ENCODE data around the gene ACAD9.

The ACAD9 gene

DNA sequence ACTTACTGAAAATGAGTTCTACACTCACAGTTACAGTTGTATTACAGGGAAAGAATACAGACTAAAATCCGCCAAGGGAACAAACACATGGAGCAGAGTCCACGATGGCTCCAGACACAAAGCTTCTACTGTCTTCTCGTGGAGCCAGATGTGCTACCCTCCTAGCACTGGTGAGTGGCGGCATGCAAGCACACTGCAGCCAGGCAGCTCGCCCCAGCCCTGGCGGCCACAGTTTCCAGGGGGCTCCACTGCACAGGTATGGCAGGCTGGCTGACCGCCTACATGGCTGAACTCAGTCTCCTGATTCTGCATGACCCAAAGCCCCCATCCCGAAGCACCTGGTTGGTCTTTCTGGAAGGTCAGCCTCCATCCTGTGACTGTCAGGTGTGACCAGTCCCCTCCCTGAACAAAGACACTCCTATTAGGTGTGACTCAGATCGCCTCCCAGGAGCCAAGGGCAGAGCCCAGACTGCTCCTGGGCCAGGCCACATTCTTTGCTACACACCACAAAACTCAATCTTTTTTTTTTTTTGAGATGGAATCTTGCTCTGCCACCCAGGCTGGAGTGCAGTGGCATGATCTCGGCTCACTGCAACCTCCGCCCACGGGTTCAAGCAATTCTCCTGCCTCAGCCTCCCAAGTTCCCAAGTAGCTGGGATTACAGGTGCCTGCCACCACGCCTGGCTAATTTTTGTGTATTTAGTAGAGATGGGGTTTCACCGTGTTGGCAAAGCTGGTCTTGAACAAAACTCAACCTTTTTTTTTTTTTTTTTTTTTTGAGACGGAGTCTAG lies 62.9 kb downstream of the ACAD9 start:
- no peak for DNase-seq

DNA sequence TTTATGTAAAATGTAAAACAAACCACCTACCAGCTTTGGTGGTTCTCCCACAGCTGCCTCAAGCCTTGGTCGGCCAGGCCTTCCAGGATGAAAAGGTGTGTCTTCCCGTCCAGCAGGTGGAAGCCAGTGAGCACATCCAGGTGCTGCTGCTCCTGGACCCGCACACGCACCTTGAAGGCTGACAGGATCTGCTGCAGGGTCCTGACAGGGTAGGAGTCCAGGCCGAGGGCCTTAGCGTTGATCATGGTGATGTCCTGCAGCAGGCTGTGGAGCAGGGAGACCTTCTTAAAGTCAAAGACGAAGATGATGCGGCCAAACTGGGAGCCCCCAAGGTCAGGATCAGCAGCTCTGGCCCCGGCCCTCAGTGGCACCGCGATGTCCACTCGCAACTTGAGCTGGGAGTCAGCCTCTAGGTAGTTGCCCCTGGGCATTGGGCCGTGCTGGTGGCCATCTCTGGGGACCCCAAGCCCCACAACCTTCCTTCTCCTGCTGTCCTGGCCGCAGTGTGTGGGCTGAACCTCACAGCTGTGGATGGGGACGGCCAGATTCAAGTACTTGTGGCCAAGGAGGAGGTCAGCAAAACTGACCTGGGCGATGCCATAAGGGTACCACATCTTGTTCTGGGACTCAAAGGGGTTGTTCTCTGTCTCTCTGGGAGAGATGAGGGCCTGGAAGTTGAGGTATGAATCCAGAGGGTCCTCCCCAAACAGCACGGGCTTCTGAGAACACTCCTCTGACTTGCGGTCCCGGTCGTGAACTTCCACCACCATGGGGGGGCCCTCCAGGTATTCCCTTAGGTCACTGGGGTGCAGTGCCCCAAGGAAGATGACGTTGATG lies 65.8 kb downstream of the ACAD9 start:
- no peak for DNase-seq

DNA sequence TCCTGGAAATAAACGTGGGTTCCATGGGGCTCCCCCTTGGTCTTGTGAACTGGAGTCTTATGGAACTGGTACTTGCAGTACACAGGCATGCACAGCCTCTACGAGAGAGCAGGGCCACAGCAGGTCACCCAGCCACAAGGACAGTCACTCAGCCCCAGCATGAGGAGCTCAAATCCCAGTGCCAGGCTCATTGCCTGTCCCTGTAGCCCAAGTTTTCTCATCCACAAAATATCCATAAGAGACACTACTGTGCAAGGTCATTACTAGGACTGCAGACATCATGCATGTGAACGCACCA lies 66.4 kb downstream of the ACAD9 start:
- no peak for DNase-seq

DNA sequence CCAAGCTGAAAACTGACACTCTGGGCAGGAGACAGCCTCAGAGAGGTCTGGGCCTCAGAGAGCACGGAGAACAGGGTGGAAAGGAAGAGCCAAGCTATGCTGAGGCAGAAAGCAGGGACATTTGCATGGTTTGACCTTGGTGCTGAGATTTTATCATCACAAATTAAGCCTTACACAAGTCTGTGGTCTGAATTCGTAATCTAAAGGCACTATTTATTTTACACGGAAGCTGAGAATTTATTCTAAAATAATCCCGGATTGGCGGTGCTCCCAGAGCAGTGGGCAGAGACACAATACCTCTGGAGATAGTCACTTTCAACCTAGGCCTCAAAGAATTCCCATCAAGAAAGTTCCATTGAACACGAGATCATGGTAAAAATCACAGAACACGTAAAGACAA lies 67.0 kb downstream of the ACAD9 start:
- no peak for DNase-seq

DNA sequence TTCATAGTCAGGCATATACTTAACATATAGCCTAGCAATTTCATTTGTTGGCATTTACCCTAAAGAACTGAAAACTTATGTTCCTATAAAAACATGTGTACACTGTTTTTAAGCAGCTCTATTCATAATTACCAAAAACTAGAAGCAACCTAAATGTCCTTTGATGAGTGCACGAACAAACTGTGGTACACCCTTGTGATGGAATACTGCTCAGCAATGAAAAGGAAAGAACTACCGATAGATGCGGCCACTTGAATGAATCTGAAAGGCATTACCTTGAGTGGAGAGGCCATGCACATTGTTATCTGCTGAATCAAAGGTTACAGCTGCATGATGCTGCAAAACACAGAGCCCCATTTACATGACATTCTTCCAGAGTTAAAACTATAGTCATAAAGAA lies 69.7 kb downstream of the ACAD9 start:
- no peak for DNase-seq

DNA sequence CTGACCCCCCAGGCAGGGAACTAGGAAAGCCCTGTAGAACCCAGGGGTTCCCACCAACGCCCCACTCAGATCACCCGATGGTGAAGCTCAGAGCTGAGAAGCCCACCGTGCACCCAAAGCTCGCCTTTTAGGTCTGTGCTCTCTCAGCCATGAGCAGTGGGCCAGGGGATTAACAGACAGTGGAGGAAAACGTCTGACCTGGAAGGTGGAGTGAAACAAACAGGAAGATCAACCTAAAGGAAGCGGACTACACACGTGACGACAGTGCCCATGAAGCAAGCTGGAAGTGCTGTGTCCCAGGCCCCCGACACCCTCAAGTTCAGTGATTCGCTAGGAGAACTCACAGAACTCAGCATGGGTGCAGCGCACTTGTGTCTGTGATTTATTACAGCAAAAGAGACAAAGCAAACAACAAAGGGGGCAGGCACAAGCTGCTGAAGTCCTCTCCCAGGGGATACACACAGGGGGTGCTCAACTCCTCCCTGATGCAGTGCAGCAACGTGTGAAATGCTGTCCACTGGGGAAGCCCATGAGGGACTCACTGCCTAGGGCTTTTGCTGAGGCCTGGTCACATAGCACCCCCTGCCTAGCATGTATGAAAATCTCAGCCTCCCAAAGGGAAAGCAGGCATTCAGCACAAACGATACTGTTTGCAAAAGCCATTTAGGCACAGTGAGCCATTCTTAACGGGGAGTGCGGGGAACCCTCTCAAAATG lies 71.0 kb downstream of the ACAD9 start:
- DNase-seq = peak; percentile 15

DNA sequence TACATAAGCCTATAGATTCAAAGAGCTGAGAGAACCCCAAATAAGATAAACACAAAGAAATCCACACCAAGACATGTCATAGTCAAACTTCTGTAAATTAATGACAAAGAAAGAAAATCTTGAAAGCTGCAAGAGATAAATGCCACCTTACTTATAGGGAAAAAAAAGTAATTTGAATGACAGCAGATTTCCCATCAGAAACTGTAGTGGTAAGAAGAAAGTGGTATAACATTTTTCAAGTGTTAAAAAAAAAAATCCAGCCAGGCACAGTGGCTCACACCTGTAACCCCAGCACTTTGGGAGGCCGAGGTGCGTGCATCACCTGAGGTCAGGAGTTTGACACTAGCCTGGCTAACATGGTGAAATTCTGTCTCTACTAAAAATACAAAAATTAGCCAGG lies 77.0 kb downstream of the ACAD9 start:
- DNase-seq = no peak
